ENCODE data around the gene LHX2.

DNA sequence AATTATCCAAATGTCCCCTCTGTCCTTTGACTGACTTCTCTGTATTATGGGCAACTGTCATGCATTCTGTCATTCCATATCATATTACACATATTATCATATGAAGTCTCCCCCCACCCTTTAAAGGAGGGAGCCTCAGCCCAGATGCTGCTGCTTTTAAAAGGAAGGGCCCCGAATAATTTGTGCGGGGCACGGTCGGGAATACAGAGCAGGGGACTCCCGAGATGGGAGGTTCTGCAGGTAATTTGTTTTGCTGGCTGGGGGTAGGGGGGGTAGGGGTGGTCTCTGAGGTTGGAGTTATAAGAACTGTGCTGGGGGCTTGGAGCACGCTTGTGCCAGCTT, 10.1 kb upstream of the LHX2 start:
- TF ChIP-seq CEBPB (IDR thresholded peaks at IDR 0.05; ENCODE audit: low read depth, low read length) (no peak), SMC3 (IDR thresholded peaks at IDR 0.05; ENCODE audit: low read depth, low read length) (no peak), POLR2A (IDR thresholded peaks at IDR 0.05; ENCODE audit: low read depth, low read length) (no peak), ELK1 (IDR thresholded peaks at IDR 0.05; ENCODE audit: borderline replicate concordance, low read depth, low read length) (no peak), CHD1 (IDR thresholded peaks at IDR 0.05; ENCODE audit: low read depth, low read length) (no peak), RAD21 (IDR thresholded peaks at IDR 0.05; ENCODE audit: low read length) (no peak), BHLHE40 (IDR thresholded peaks at IDR 0.05; ENCODE audit: low read depth, low read length) (no peak), MXI1 (IDR thresholded peaks at IDR 0.05; ENCODE audit: borderline replicate concordance, low read depth, low read length) (no peak)
- TF ChIP-seq, protein P1, sequence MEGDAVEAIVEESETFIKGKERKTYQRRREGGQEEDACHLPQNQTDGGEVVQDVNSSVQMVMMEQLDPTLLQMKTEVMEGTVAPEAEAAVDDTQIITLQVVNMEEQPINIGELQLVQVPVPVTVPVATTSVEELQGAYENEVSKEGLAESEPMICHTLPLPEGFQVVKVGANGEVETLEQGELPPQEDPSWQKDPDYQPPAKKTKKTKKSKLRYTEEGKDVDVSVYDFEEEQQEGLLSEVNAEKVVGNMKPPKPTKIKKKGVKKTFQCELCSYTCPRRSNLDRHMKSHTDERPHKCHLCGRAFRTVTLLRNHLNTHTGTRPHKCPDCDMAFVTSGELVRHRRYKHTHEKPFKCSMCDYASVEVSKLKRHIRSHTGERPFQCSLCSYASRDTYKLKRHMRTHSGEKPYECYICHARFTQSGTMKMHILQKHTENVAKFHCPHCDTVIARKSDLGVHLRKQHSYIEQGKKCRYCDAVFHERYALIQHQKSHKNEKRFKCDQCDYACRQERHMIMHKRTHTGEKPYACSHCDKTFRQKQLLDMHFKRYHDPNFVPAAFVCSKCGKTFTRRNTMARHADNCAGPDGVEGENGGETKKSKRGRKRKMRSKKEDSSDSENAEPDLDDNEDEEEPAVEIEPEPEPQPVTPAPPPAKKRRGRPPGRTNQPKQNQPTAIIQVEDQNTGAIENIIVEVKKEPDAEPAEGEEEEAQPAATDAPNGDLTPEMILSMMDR (conservative IDR thresholded peaks at IDR 0.05; ENCODE audit: low read depth, low read length), result no peak
